Endothelial cell of umbilical vein (primary cell): ENCODE measurements around the gene ABI2. TPM values are rescaled to one million over a fixed set of nuclear protein-coding genes. Genes with fewer than 3 reads are reported as not detected.

Experiments used
- BruUV-seq: library from RNA; stranded (reverse); fragments of 400-500 nt; replicated peaks from 2 replicates; lab custom pipeline; 2021; lab: Mats Ljungman, UMichigan
- CTCF ChIA-PET: fragments of 300-600, 350-600 bp; sonication (Branson Sonifier 250); formaldehyde crosslinking; loops from one replicate; lab custom pipeline; 2021; ENCODE audit warnings: antibody characterized with exemption, inconsistent platforms; lab: Charles Lee
- POLR2A ChIA-PET: fragments of 300-600, 350-600 bp; sonication (Branson Sonifier 250); formaldehyde crosslinking; loops from one replicate; lab custom pipeline; 2021; ENCODE audit warnings: antibody characterized with exemption, inconsistent platforms; lab: Charles Lee
- DNase-seq: peaks from one replicate; pipeline ENCODE4 v3.0.0-alpha.2; 2011; ENCODE audit warnings: low read depth, low spot score
- FAIRE-seq: peaks from 2 replicates; lab custom pipeline; 2011; peaks lifted over from hg19 to GRCh38; lab: Jason Lieb, UNC
- H2AFZ ChIP-seq: 2 replicates; pipeline ENCODE4 v1.6.0; 2012; ENCODE audit warnings: low read depth, low read length, control low read depth, inconsistent platforms
- H3K27ac ChIP-seq: 2 replicates; pipeline ENCODE4 v1.5.1; 2011; ENCODE audit warnings: low read depth, mild to moderate bottlenecking, control low read depth, low read length, moderate library complexity; ENCODE audit not compliant: insufficient read depth
- H3K27me3 ChIP-seq, 2 experiments: 2 replicates each; pipeline versions ENCODE4 v1.6.0 to v1.6.1; 2011; ENCODE audit warnings: low read length in 2 of 2, mixed read lengths in 1 of 2; ENCODE audit not compliant: control insufficient read depth in 2 of 2, insufficient read depth in 2 of 2
- H3K36me3 ChIP-seq, 2 experiments: 2 replicates in 1 of 2; 3 replicates in 1 of 2; pipeline ENCODE4 v1.5.1; 2011; ENCODE audit warnings: low read length in 2 of 2, mild to moderate bottlenecking in 1 of 2, moderate library complexity in 1 of 2; ENCODE audit not compliant: control insufficient read depth in 2 of 2, insufficient read depth in 2 of 2; ENCODE audit errors: extremely low read depth in 1 of 2
- H3K4me1 ChIP-seq: 3 replicates; pipeline ENCODE4 v1.5.1; 2011; ENCODE audit warnings: mild to moderate bottlenecking, low read length; ENCODE audit not compliant: control insufficient read depth, insufficient read depth; ENCODE audit errors: extremely low read depth
- H3K4me2 ChIP-seq: 2 replicates; pipeline ENCODE4 v1.6.1; 2011; ENCODE audit warnings: low read length, control low read depth, mixed read lengths; ENCODE audit not compliant: insufficient read depth
- H3K4me3 ChIP-seq, 3 experiments: fragments of 200-600 bp in 1 of 3; sonication (generic), shearing (Covaris generic) in 1 of 3; replicated peaks in 1 of 3; 2 replicates each; pipeline ENCODE4 v1.5.1; 2011 to 2016; ENCODE audit warnings: control low read depth in 3 of 3, low read length in 3 of 3, mild to moderate bottlenecking in 2 of 3, inconsistent platforms in 1 of 3, low read depth in 1 of 3, moderate library complexity in 1 of 3; ENCODE audit not compliant: insufficient read depth in 1 of 3
- H3K79me2 ChIP-seq: 2 replicates; pipeline ENCODE4 v1.6.0; 2012; ENCODE audit warnings: low read length, inconsistent platforms; ENCODE audit not compliant: control insufficient read depth, insufficient read depth
- H3K9ac ChIP-seq: replicated peaks from 2 replicates; pipeline ENCODE3; 2011; ENCODE audit warnings: low read length, control low read depth; ENCODE audit not compliant: insufficient read depth; ENCODE audit errors: extremely low read depth
- H3K9me1 ChIP-seq: replicated peaks from 3 replicates; pipeline ENCODE4 v1.6.0; 2011; ENCODE audit warnings: mild to moderate bottlenecking, low read length; ENCODE audit not compliant: control insufficient read depth, insufficient read depth; ENCODE audit errors: extremely low read depth
- H3K9me3 ChIP-seq: replicated peaks from 2 replicates; pipeline ENCODE4 v1.5.1; 2012; ENCODE audit warnings: low read length, inconsistent platforms; ENCODE audit not compliant: control insufficient read depth, insufficient read depth
- H4K20me1 ChIP-seq: replicated peaks from 2 replicates; pipeline ENCODE3; 2011; ENCODE audit warnings: mild to moderate bottlenecking, low read length; ENCODE audit not compliant: control insufficient read depth, insufficient read depth; ENCODE audit errors: extremely low read depth
- CTCF ChIP-seq, 2 donors: IDR thresholded peaks; 1 replicate in 1 of 2; 2 replicates in 1 of 2; pipeline ENCODE4 v1.5.1; 2011; ENCODE audit warnings: low read length in 2 of 2, mild to moderate bottlenecking in 2 of 2, moderate library complexity in 2 of 2, control low read depth in 1 of 2, inconsistent platforms in 1 of 2, low read depth in 1 of 2; ENCODE audit not compliant: insufficient read depth in 1 of 2; ENCODE audit errors: extremely low read depth in 1 of 2
- EZH2 ChIP-seq: IDR thresholded peaks from 2 replicates; pipeline ENCODE4 v1.6.1; 2012; ENCODE audit warnings: borderline replicate concordance, low read depth, mild to moderate bottlenecking, moderate library complexity, low read length, inconsistent platforms; ENCODE audit not compliant: severe bottlenecking
- FOS ChIP-seq: IDR thresholded peaks from 2 replicates; pipeline ENCODE4 v1.6.1; 2011; ENCODE audit warnings: mild to moderate bottlenecking, low read length, moderate library complexity, borderline replicate concordance; ENCODE audit not compliant: insufficient read depth
- GATA2 ChIP-seq: IDR thresholded peaks from 2 replicates; pipeline ENCODE4 v1.7.0; 2011; ENCODE audit warnings: low read depth, mild to moderate bottlenecking, moderate library complexity, mixed read lengths, low read length; ENCODE audit not compliant: insufficient read length, insufficient read depth
- JUN ChIP-seq: IDR thresholded peaks from 2 replicates; pipeline ENCODE4 v1.6.1; 2011; ENCODE audit warnings: borderline replicate concordance, low read depth; ENCODE audit not compliant: insufficient read length, insufficient read depth
- MYC ChIP-seq: IDR thresholded peaks from one replicate; pipeline ENCODE4 v1.6.1; 2011; ENCODE audit warnings: mild to moderate bottlenecking, low read depth, low read length
- POLR2A ChIP-seq: IDR thresholded peaks from 2 replicates; pipeline ENCODE4 v1.6.1; 2012; ENCODE audit warnings: low read depth, mild to moderate bottlenecking, control low read depth, low read length
- POLR2AphosphoS5 ChIP-seq: IDR thresholded peaks from 2 replicates; pipeline ENCODE4 v1.6.1; 2012; ENCODE audit warnings: low read depth, mild to moderate bottlenecking, control low read depth, low read length, moderate library complexity; ENCODE audit not compliant: insufficient read depth
- dilution Hi-C: fragments of 300-500 bp; cut with MboI; formaldehyde crosslinking; loops from one replicate; pipeline ENCODE4 v1.15.0; 2019; ENCODE audit warnings: low sequenced_read_pairs; ENCODE audit not compliant: extremely low pct_ligation_motif_present
- intact Hi-C: fragments of 100-400 bp; cut with micrococcal nuclease; formaldehyde crosslinking; loops from one replicate; pipeline ENCODE4 v1.10.0; 2022
- polyA plus RNA-seq, 4 experiments: library from polyadenylated mRNA; depleted of rRNA in 3 of 4; stranded (reverse) in 3 of 4; unstranded in 1 of 4; fragments of >200 nt; gene quantifications; 2 replicates each; pipeline versions ENCODE4 v1.2.1 to v1.2.3, GENCODE V29; 2011 to 2012; ENCODE audit warnings: missing spikeins in 1 of 4
- total RNA-seq: library from RNA; stranded (reverse); gene quantifications from 2 replicates; pipeline ENCODE4 v1.2.3, GENCODE V29; 2021
- TF ChIP-seq, protein P1 (sequence below): IDR thresholded peaks from 2 replicates; pipeline ENCODE4 v1.6.1; 2011; ENCODE audit not compliant: insufficient read depth, insufficient read length

The ABI2 gene
- total and polyA plus RNA-seq, 2 donors (not counting 3 experiments of a cell fraction or from before 2014, with no cell fraction given), result 35.7 to 61.0 TPM

DNA sequence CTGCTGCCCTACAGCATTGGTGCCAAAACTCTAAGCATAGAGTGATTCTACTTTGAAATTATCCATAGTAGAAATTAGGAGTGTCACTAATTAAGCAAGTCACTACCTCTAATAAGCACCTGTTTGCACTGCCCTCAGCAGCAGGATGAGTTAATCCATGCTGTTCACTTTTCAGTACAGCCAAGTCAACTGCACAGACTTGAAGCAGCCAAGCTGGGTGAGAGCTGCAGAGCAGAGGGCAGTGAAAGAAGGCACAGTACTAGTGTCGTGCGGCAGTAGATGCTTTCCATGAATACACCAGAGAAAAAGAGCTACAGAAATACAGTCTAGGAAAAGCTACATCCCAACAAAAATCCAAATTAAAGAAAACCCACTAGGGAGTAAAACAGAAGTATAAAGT, 108.3 kb downstream of the ABI2 start:
- intact Hi-C loops (loop anchor here (5.0 kb wide), 1 partner anchor 109 kb away; the partner anchor contains the start of gene ABI2), dilution Hi-C loops (no loop called here)
- no peak overlapping the region for H3K9ac ChIP-seq
- H3K4me1 ChIP-seq, result peaks cover under 1% of the 10 kb centered on the region
- ChIA-PET CTCF (interaction anchor here (0.6 to 1.6 kb wide), 3 partner anchors 11 to 379 kb away, joined by 3 read pairs; no protein-coding TSS in a partner anchor), POLR2A (interaction anchor here (0.5 kb wide), 1 partner anchor 21 kb away, joined by 5 read pairs; no protein-coding TSS in a partner anchor)
- no peaks in the 10 kb centered on the region for H3K9me3 ChIP-seq
- TF ChIP-seq CTCF (IDR thresholded peaks at IDR 0.05; ENCODE audit: extremely low read depth in 1 of 2, insufficient read depth in 1 of 2, low read depth in 1 of 2, low read length in 2 of 2) (no peak), POLR2A (no peak), MYC (no peak), FOS (no peak), POLR2AphosphoS5 (no peak), GATA2 (no peak), EZH2 (no peak), JUN (no peak)
- TF ChIP-seq, protein P1, sequence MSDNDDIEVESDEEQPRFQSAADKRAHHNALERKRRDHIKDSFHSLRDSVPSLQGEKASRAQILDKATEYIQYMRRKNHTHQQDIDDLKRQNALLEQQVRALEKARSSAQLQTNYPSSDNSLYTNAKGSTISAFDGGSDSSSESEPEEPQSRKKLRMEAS, result no peak
- no peak overlapping the region for H3K4me3 ChIP-seq
- H3K9me1 ChIP-seq, result no peaks in the 10 kb centered on the region
- FAIRE-seq (no peak), DNase-seq (no peak)
- H3K36me3 ChIP-seq, result peaks cover 5 to 11% of the 10 kb centered on the region in 2 experiments
- no peak overlapping the region for H2AFZ ChIP-seq
- no peak overlapping the region for H3K4me2 ChIP-seq
- H3K27me3 ChIP-seq, result no peaks in the 10 kb centered on the region
- BruUV-seq, result no TSS peak
- peaks cover 36% of the 10 kb centered on the region for H3K79me2 ChIP-seq
- no peaks in the 10 kb centered on the region for H4K20me1 ChIP-seq
- H3K27ac ChIP-seq, result no peak overlapping the region
